ENCODE results near the gene EFNA4.

- no peak for TF ChIP-seq CTCF (IDR thresholded peaks at IDR 0.05)
- no peak for TF ChIP-seq EZH2phosphoT487 (IDR thresholded peaks at IDR 0.05)
- no peak for TF ChIP-seq EZH2 (IDR thresholded peaks at IDR 0.05)
These were observed 23.5 kb downstream of the EFNA4 start for GRCh38 chr1:155086856-155087535.
